Psoas muscle (tissue), 8 donors: Measurements from ENCODE around the gene AGPAT2. TPM values are rescaled to one million over a fixed set of nuclear protein-coding genes. Genes with fewer than 3 reads are reported as not detected.
A peak's percentile ranks its signal among the peaks of the same experiment; 100 is the strongest.
"Not testable (repeated sequence)": the region's sequence is repeated elsewhere in the genome, so short reads cannot be mapped to it uniquely, and the experiment has no call there.

Experiments
- ATAC-seq, 4 donors: fragments of 200-7000 bp; cut with Tn5 transposase; one replicate each; pipeline ENCODE4 v1.9.1; 2020; ENCODE audit warnings: moderate library complexity in 3 of 4, mild to moderate bottlenecking in 2 of 4
- DNase-seq, 2 donors: peaks; one replicate each; pipeline ENCODE4 v3.0.0-alpha.2; 2020
- H3K27ac ChIP-seq: fragments of 200-600 bp; one replicate; pipeline ENCODE4 v1.8.0; 2022
- H3K27me3 ChIP-seq, 3 donors: fragments of 200-600 bp in 1 of 3; one replicate each; pipeline versions ENCODE4 v1.6.1 to v1.8.0; 2013 to 2022; ENCODE audit warnings: low read length in 2 of 3, mild to moderate bottlenecking in 2 of 3, moderate library complexity in 1 of 3; ENCODE audit not compliant: insufficient read depth in 3 of 3
- H3K36me3 ChIP-seq, 2 donors: fragments of 200-600 bp in 1 of 2; one replicate each; pipeline versions ENCODE4 v1.6.1 to v1.8.0; 2013 to 2022; ENCODE audit warnings: low read depth in 1 of 2, mild to moderate bottlenecking in 1 of 2, moderate library complexity in 1 of 2; ENCODE audit not compliant: insufficient read depth in 1 of 2
- H3K4me1 ChIP-seq: fragments of 200-600 bp; one replicate; pipeline ENCODE4 v1.8.0; 2022
- H3K4me3 ChIP-seq: fragments of 200-600 bp; one replicate; pipeline ENCODE4 v1.8.0; 2022; ENCODE audit warnings: mild to moderate bottlenecking
- H3K9me3 ChIP-seq: fragments of 200-600 bp; one replicate; pipeline ENCODE4 v1.8.0; 2022
- WGBS, 3 donors: extraction: QIAGEN DNeasy Blood & Tissue Kit; methylation state at CpG; one replicate each; pipeline versions ENCODE4 v1.1.6 to v1.1.7; 2013; 5-methylcytosine and 5-hydroxymethylcytosine counted together
- intact Hi-C, 2 donors: fragments of 100-400 bp; cut with DNase I; formaldehyde crosslinking; loops; one replicate each; pipeline versions ENCODE4 v1.11.0 to v1.14.2; 2022
- polyA plus RNA-seq, 3 donors: library from polyadenylated mRNA; stranded (reverse); fragments of 200-250 nt; gene quantifications; one replicate each; pipeline ENCODE4 v1.2.3, GENCODE V29; 2013
- total RNA-seq, 4 donors: library from RNA; stranded (reverse); fragmentation: NEBNext Ultra II Directional in 2 of 4; extraction: Animal tissue kit (Norgen Biotek cat#: 25700) in 2 of 4; gene quantifications; one replicate each; pipeline versions ENCODE4 v1.2.1 to v1.2.4, GENCODE V29; 2021 to 2023
- TF ChIP-seq, protein P1 (sequence below): fragments of 200-600 bp; IDR thresholded peaks from one replicate; pipeline ENCODE4 v1.8.0; 2022; ENCODE audit warnings: antibody characterized with exemption
- donor health status: healthy with polysubstance abuse.
- donor health status: DM: no; HTN: no; CAD: no; lungs with moderate emphysema.
- donor health status: Bipolar disorder and iron deficiency.
- donor health status: healthy.
- donor health status: DM: yes; HTN: yes; CAD: no.
- donor health status: DM: no; HTN: no; CAD: no.
- donor health status: DM: no; HTN: no; CAD: no.
- donor health status: DM: yes; HTN: yes; CAD: no.

The AGPAT2 gene
- total and polyA plus RNA-seq, 7 donors, result 15.5 to 66.5 (median 41.6) TPM

DNA sequence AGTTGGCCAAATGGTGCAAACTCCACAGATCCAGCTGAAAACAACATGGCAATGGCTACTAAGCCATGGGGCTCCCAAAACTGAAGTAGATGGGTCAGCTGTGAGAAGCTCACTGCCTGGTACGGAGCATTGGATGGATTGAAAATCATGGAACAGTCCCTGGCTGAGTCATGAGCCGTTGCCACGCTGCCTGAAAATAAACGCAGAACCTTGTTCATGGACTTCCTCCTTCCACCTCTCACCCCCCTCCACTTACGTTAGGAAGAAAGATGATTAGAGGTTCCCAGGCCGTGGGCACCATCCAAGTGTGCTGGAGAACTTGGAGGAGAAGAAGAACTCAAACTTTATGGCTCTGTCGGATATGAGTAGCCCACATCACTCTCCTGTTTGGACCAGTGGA, 18.3 kb upstream of the AGPAT2 start:
- H3K4me1 ChIP-seq, result no peaks in the 10 kb centered on the region
- ATAC-seq (no peak), DNase-seq (no peak)
- no peaks in the 10 kb centered on the region for H3K36me3 ChIP-seq
- WGBS, 3 donors, result 58 to 74% (median 67%) methylated on average over 7 of the region's 7 CpGs
- no peak overlapping the region for H3K27ac ChIP-seq
- H3K27me3 ChIP-seq, result peaks cover 0 to 18% (median 2%) of the 10 kb centered on the region in 3 donors
- TF ChIP-seq, protein P1, sequence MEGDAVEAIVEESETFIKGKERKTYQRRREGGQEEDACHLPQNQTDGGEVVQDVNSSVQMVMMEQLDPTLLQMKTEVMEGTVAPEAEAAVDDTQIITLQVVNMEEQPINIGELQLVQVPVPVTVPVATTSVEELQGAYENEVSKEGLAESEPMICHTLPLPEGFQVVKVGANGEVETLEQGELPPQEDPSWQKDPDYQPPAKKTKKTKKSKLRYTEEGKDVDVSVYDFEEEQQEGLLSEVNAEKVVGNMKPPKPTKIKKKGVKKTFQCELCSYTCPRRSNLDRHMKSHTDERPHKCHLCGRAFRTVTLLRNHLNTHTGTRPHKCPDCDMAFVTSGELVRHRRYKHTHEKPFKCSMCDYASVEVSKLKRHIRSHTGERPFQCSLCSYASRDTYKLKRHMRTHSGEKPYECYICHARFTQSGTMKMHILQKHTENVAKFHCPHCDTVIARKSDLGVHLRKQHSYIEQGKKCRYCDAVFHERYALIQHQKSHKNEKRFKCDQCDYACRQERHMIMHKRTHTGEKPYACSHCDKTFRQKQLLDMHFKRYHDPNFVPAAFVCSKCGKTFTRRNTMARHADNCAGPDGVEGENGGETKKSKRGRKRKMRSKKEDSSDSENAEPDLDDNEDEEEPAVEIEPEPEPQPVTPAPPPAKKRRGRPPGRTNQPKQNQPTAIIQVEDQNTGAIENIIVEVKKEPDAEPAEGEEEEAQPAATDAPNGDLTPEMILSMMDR, result no peak
- intact Hi-C loops, result no loop called here
- no peaks in the 10 kb centered on the region for H3K9me3 ChIP-seq
- H3K4me3 ChIP-seq, result no peak overlapping the region

DNA sequence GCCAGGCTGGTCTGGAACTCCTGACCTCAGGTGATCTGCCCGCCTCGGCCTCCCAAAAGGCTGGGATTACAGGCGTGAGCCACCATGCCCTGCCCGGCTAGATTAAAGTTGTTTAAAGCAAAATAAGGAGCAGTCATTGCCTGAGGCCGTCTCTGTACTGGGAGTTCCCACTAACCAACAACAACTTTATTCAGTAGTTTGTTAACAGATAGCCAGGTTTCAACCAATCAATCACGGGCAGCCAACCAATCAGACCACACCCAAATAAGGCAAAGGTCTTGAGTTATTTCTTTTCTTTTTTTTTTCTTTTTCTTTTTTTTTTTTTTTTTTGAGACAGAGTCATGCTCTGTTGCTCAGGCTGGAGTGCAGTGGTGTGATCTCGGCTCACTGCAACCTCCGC, 17.5 kb upstream of the AGPAT2 start:
- H3K4me3 ChIP-seq, H3K9me3 ChIP-seq, H3K27ac ChIP-seq, DNase-seq, H3K4me1 ChIP-seq, ATAC-seq, H3K36me3 ChIP-seq, intact Hi-C loops: not testable (repeated sequence)
- peaks cover 0 to 26% (median 3%) of the 10 kb centered on the region in 3 donors for H3K27me3 ChIP-seq
- 94 to 95% (median 95%) methylated on average over 8 of the region's 8 CpGs for WGBS, 3 donors

DNA sequence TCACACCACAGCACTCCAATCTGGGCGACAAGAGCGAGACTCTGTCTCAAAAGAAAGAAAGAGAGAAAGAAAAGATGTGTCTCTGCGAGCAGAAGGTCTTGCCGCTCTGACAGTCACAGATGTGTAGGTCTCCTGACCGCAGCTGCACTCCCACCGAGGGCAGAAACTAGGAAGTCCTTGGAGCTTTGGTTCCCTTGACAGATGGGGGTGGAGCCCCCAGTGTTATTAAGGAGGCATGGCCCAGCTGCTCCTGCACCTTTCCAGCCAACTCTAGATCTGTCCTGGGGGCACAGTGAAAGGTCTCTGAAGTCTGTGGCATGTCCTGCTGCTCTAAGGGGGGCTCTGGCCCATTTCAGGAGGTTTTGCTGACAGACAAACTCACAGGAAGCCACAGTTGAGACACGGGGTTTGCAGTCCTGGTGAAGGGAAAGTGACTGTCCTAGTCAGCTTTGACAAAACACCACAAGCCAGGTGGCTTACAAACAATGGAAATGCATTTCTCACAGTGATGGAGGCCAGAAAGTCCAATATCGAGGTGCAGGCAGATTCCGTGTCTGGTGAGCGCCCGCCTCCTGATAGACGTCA, 16.1 kb upstream of the AGPAT2 start:
- no peaks in the 10 kb centered on the region for H3K9me3 ChIP-seq
- H3K4me3 ChIP-seq, result no peak overlapping the region
- H3K27ac ChIP-seq, result no peak overlapping the region
- peaks cover 0 to 37% (median 4%) of the 10 kb centered on the region in 3 donors for H3K27me3 ChIP-seq
- intact Hi-C loops, result no loop called here
- no peaks in the 10 kb centered on the region for H3K4me1 ChIP-seq
- 81 to 82% (median 82%) methylated on average over 12 of the region's 12 CpGs for WGBS, 3 donors
- no peaks in the 10 kb centered on the region for H3K36me3 ChIP-seq
- DNase-seq (no peak), ATAC-seq (no peak)
- TF ChIP-seq, protein P1, result no peak

DNA sequence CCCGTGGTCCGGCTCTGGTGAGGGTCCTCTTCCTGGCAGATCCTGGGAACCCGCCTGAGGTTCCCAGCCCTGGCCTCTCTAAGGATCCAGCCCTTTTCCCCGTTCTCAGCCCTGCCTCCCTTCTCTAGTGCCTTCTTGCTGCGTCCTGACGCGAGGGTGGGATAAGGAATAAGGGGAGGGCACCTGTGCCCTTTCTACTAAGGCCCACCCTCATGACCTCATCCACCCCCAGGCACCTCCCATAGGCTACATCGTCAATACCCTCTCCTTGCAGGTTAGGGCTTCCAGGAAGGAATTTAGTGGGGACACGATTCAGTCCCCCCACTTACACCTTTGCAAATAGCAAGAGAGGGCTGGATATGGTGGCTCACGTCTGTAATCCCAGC, 14.4 kb upstream of the AGPAT2 start:
- intact Hi-C loops, result no loop called here
- Histone ChIP-seq H3K4me1 (no peaks in the 10 kb centered on the region), H3K27me3 (peaks cover 0 to 37% (median 7%) of the 10 kb centered on the region in 3 donors), H3K36me3 (no peaks in the 10 kb centered on the region), H3K9me3 (no peaks in the 10 kb centered on the region), H3K4me3 (no peak overlapping the region), H3K27ac (no peak overlapping the region)
- ATAC-seq (no peak), DNase-seq (no peak)
- TF ChIP-seq, protein P1, result no peak
- 55 to 63% (median 57%) methylated on average over 10 of the region's 10 CpGs for WGBS, 3 donors

DNA sequence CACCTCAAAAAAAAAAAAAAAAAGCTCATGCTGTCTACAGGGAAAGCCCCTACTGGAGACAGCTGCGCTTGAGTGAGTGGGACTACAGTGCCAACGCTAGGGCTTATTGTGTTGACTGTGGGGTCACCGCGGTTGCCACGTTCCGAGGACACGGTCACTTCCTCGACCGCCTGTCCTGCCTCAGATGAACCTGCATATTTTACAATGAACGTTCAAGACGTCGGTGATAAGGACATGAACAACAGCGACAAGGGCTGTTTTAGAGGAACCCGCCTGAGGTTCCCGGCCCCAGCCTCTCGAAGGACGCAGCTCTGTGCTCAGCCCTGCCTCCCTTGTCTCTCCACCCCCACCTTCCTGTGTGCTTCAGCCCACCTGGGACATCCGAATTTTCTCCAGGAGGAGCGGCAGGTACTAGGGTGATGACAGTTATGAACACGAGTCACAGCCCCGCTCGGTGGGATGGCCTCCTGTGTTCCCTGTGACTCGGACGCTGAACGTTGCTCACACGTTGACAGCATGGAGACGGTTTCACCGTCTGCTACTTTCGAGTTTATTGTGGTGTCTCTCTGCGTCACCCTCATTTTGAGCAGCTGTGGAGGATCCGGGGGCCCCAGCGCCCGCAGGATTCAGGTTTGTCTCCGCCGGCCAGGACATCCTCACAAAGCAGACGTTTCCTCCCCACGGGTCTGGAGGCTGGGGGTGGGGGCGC, 13.9 kb upstream of the AGPAT2 start:
- no peak overlapping the region for H3K4me3 ChIP-seq
- 28 to 32% (median 29%) methylated on average over 38 of the region's 38 CpGs for WGBS, 3 donors

More for the DNA sequence above, 13.9 kb upstream of the AGPAT2 start:
- DNase-seq (no peak), ATAC-seq (peak in 1 of 4 donors; percentile 20)
- TF ChIP-seq, protein P1, result no peak
- H3K27me3 ChIP-seq, result peaks cover 0 to 40% (median 7%) of the 10 kb centered on the region in 3 donors
- H3K36me3 ChIP-seq, result no peaks in the 10 kb centered on the region
- H3K9me3 ChIP-seq, result no peaks in the 10 kb centered on the region
- H3K4me1 ChIP-seq, result no peaks in the 10 kb centered on the region
- intact Hi-C loops, result no loop called here
- H3K27ac ChIP-seq, result no peak overlapping the region
